GM20431 (cell line): ENCODE results near the gene FLT4.

ENCODE experiments used
- in situ Hi-C: fragments of 300-500 bp; cut with MseI, MboI; formaldehyde crosslinking; loops from one replicate; pipeline ENCODE4 v1.15.0; 2020; ENCODE audit warnings: low sequenced_read_pairs; ENCODE audit not compliant: unreplicated experiment

The FLT4 gene

DNA sequence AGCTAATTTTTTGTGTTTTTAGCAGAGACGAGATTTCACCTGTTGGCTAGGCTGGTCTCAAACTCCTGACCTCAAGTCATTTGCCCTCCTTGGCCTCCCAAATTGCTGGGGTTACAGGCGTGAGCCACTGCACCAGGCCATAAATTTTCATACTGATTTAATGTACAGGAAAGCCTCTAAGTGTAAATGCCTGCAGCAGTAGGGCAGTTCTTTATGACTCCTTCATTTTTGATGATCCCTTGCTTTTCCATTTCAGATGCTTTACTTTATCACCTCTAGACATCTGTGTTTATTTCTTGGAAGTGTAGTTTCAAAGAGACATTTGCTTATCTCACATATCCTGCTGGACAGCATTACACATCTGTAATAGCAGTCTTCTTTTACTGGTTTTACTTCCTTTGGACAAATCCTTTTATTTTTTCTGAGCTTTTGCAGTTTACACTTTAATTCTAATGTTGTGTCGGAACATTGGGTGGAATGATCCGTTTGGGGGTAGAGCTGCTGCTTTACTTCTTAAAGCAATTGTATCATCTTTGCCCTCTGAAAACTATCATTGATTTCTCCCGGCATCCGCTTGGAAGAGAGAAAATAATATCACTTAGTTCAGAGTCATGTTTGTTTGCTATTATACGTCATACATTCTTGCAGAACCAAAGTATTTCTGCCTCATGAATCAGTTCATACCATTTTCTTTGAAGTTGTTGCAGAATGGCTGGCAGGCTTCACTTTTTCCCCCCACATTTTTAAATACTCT lies 94.1 kb downstream of the FLT4 start:
- in situ Hi-C loops, result no loop called here

DNA sequence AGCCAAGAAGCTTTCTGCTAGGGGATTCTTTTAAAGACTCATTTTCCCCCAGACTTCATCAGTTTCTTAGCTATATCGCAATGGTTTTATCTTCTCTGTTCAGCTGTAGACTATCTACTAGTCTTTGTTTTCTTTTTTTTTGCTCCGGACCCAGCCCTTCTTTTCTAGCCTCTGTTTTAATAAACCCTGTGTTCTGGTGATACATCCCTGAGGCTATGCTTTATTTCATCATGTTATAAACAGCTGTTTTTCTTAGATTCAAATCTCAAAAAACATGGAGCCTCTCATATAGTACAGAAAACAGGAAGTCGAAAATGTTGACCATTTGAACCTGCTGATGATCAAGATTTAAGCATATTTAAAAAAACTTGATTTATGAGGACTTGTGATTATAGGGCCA lies 95.9 kb downstream of the FLT4 start:
- in situ Hi-C loops, result no loop called here
